Caco-2 (cell line): ENCODE measurements around the gene UBTD1. TPM values are rescaled to one million over a fixed set of nuclear protein-coding genes. Genes with fewer than 3 reads are reported as not detected.

Experiments
- BruUV-seq: library from RNA; stranded (reverse); fragments of 400-500 nt; replicated peaks from 2 replicates; lab custom pipeline; 2021; lab: Mats Ljungman, UMichigan
- CTCF ChIA-PET: fragments of 300-600 bp; sonication (Branson Sonifier 250); formaldehyde crosslinking; loops from one replicate; lab custom pipeline; 2022; ENCODE audit warnings: antibody characterized with exemption; lab: Charles Lee
- POLR2A ChIA-PET: fragments of 300-600 bp; sonication (Branson Sonifier 250); formaldehyde crosslinking; loops from one replicate; lab custom pipeline; 2022; ENCODE audit warnings: antibody characterized with exemption; lab: Charles Lee
- DNase-seq, 2 experiments: peaks; one replicate each; pipeline versions ENCODE4 v3.0.0 to v3.0.0-alpha.2; 2020 to 2022
- H3K27me3 ChIP-seq: replicated peaks from 2 replicates; pipeline ENCODE4 v1.6.0; 2011; ENCODE audit warnings: low read length; ENCODE audit not compliant: control insufficient read depth, insufficient read depth
- H3K36me3 ChIP-seq: 2 replicates; pipeline ENCODE4 v1.5.1; 2011; ENCODE audit warnings: low read length; ENCODE audit not compliant: control insufficient read depth, insufficient read depth
- H3K4me1 ChIP-seq: fragments of 250-450 bp; sonication (Bioruptor Pico); 2 replicates; pipeline ENCODE4 v1.5.1; 2020; ENCODE audit warnings: mild to moderate bottlenecking
- H3K4me3 ChIP-seq: 2 replicates; pipeline ENCODE4 v1.5.1; 2011; ENCODE audit warnings: low read depth, mild to moderate bottlenecking, control low read depth, low read length
- H3K9me3 ChIP-seq: fragments of 250-450 bp; sonication (Bioruptor Pico); 2 replicates; pipeline ENCODE4 v1.5.1; 2020; ENCODE audit warnings: mild to moderate bottlenecking, moderate library complexity
- H3K27ac Mint-ChIP-seq: one replicate; pipeline ENCODE4 v1.8.0; 2022; ENCODE audit warnings: mixed read lengths; ENCODE audit not compliant: unreplicated experiment
- H3K27me3 Mint-ChIP-seq: one replicate; pipeline ENCODE4 v1.8.0; 2022; ENCODE audit warnings: mixed read lengths; ENCODE audit not compliant: insufficient read depth, unreplicated experiment
- H3K36me3 Mint-ChIP-seq: one replicate; pipeline ENCODE4 v1.8.0; 2022; ENCODE audit warnings: mild to moderate bottlenecking, mixed read lengths; ENCODE audit not compliant: insufficient read depth, unreplicated experiment
- H3K4me1 Mint-ChIP-seq: one replicate; pipeline ENCODE4 v1.8.0; 2022; ENCODE audit warnings: low read depth, mixed read lengths; ENCODE audit not compliant: unreplicated experiment
- H3K4me3 Mint-ChIP-seq: one replicate; pipeline ENCODE4 v1.8.0; 2022; ENCODE audit warnings: mild to moderate bottlenecking, moderate library complexity, mixed read lengths; ENCODE audit not compliant: unreplicated experiment
- H3K9me3 Mint-ChIP-seq: one replicate; pipeline ENCODE4 v1.8.0; 2022; ENCODE audit warnings: mixed read lengths; ENCODE audit not compliant: unreplicated experiment
- intact Hi-C: fragments of 100-400 bp; cut with micrococcal nuclease; formaldehyde crosslinking; loops from one replicate; pipeline ENCODE4 v1.10.0; 2022; ENCODE audit not compliant: unreplicated experiment
- total RNA-seq: library from RNA; stranded (reverse); gene quantifications from 2 replicates; pipeline ENCODE4 v1.2.3, GENCODE V29; 2022
- TF ChIP-seq, protein P1 (sequence below), 2 experiments: fragments of 200-600 bp in 1 of 2; IDR thresholded peaks; 1 replicate in 1 of 2; 2 replicates in 1 of 2; pipeline versions ENCODE4 v1.5.1 to v1.8.0; 2011 to 2022; ENCODE audit warnings: antibody characterized with exemption in 1 of 2, control low read depth in 1 of 2, inconsistent platforms in 1 of 2, low read depth in 1 of 2, low read length in 1 of 2, mild to moderate bottlenecking in 1 of 2, moderate library complexity in 1 of 2; ENCODE audit not compliant: insufficient read depth in 1 of 2, severe bottlenecking in 1 of 2, unreplicated experiment in 1 of 2

UBTD1 gene
- total RNA-seq, 1 experiment from 2014 or later = 11.4 TPM

DNA sequence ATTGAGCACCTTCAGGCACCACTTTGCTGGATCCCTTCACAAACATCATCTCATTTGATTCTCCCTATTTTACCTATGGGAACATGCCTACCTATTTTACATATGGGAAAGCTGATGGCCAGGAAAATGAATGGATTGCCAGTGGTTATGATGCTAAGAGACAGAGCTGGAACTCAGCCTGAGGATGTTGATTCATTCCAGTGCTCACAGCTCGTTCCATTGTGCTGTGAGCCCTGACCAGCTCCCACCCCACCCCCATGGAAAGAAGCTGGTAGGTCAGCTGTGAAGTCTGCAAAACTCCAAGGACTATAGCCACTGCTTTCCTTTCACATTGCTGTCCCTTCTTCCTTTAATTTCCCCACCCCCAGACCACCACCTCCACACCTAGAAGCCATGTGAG lies 9.6 kb downstream of the UBTD1 start:
- CTCF ChIA-PET = no interaction called here

DNA sequence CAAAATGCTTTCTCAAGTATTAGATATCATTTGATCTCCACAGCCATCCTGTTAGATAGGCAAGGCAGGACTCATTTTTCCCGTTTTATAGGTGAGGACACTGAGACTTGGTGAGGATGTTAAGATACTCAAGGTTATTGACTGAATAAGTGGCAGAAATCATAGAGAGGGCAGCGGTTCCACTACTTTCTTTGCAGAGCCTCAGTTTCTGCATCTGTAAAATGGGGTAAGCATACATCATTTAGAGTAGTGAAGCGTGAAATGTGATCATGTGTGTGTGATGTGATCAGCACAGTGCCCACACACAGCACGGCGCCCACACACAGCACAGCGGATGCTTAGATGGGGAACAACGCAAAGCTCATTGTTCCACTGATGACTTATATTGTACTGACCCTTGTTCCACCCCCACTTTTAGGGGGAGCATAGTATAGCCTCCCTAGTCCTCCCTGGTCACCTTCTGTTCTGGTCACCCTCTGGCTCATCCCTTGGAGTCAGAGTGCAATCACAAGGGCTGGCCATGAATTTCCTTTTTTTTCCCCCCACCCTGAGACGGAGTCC lies 10.5 kb downstream of the UBTD1 start:
- ChIA-PET CTCF (no interaction called here), POLR2A (no interaction called here)
- H3K9me3 ChIP-seq = no peaks in the 10 kb centered on the region
- DNase-seq = no peak
- TF ChIP-seq, protein P1, sequence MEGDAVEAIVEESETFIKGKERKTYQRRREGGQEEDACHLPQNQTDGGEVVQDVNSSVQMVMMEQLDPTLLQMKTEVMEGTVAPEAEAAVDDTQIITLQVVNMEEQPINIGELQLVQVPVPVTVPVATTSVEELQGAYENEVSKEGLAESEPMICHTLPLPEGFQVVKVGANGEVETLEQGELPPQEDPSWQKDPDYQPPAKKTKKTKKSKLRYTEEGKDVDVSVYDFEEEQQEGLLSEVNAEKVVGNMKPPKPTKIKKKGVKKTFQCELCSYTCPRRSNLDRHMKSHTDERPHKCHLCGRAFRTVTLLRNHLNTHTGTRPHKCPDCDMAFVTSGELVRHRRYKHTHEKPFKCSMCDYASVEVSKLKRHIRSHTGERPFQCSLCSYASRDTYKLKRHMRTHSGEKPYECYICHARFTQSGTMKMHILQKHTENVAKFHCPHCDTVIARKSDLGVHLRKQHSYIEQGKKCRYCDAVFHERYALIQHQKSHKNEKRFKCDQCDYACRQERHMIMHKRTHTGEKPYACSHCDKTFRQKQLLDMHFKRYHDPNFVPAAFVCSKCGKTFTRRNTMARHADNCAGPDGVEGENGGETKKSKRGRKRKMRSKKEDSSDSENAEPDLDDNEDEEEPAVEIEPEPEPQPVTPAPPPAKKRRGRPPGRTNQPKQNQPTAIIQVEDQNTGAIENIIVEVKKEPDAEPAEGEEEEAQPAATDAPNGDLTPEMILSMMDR (IDR thresholded peaks at IDR 0.05; ENCODE audit: insufficient read depth in 1 of 2, low read depth in 1 of 2, low read length in 1 of 2, severe bottlenecking in 1 of 2, unreplicated experiment in 1 of 2) = no peak
- Mint-ChIP-seq H3K4me3 (no peak overlapping the region), H3K27ac (no peak overlapping the region), H3K27me3 (no peaks in the 10 kb centered on the region), H3K4me1 (no peaks in the 10 kb centered on the region), H3K9me3 (no peaks in the 10 kb centered on the region), H3K36me3 (no peaks in the 10 kb centered on the region)
- H3K4me1 ChIP-seq = no peaks in the 10 kb centered on the region
- no peaks in the 10 kb centered on the region for H3K36me3 ChIP-seq
- intact Hi-C loops = no loop called here
- no peaks in the 10 kb centered on the region for H3K27me3 ChIP-seq
- BruUV-seq = no TSS peak
- no peak overlapping the region for H3K4me3 ChIP-seq

More for the DNA sequence above, 9.6 kb downstream of the UBTD1 start:
- intact Hi-C loops = no loop called here
- H3K4me3 ChIP-seq = no peak overlapping the region
- POLR2A ChIA-PET = no interaction called here
- H3K9me3 Mint-ChIP-seq = no peaks in the 10 kb centered on the region
- H3K4me1 ChIP-seq = no peaks in the 10 kb centered on the region
- no peaks in the 10 kb centered on the region for H3K27me3 ChIP-seq
- no peak overlapping the region for H3K4me3 Mint-ChIP-seq
- H3K36me3 ChIP-seq = no peaks in the 10 kb centered on the region
- H3K36me3 Mint-ChIP-seq = no peaks in the 10 kb centered on the region
- BruUV-seq = no TSS peak
- H3K27me3 Mint-ChIP-seq = no peaks in the 10 kb centered on the region
- TF ChIP-seq, protein P1 (IDR thresholded peaks at IDR 0.05; ENCODE audit: insufficient read depth in 1 of 2, low read depth in 1 of 2, low read length in 1 of 2, severe bottlenecking in 1 of 2, unreplicated experiment in 1 of 2) = no peak
- no peak overlapping the region for H3K27ac Mint-ChIP-seq
- no peaks in the 10 kb centered on the region for H3K4me1 Mint-ChIP-seq
- H3K9me3 ChIP-seq = no peaks in the 10 kb centered on the region
- no peak for DNase-seq

DNA sequence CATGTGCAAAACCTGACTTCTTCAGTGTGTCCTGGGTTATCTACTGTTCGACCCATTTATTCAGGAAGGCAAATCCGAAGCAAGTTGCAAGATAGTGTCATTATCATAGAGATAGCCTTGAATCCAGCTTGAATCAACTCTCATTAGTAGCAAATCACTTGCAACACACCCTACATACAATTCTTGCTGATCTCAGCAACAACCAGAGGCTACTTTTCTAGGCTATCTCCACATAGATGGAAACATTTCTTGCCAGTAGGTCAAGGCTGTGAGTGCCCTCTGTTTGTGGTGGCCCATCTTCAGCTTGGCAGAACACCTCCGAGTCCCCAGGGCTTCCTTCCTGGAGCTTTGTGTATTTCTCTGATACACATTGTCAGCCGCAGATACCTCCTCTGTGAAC lies 12.0 kb downstream of the UBTD1 start:
- Histone ChIP-seq H3K4me3 (no peak overlapping the region), H3K9me3 (no peaks in the 10 kb centered on the region), H3K36me3 (no peaks in the 10 kb centered on the region), H3K4me1 (no peaks in the 10 kb centered on the region), H3K27me3 (no peaks in the 10 kb centered on the region)
- TF ChIP-seq, protein P1 (IDR thresholded peaks at IDR 0.05; ENCODE audit: insufficient read depth in 1 of 2, low read depth in 1 of 2, low read length in 1 of 2, severe bottlenecking in 1 of 2, unreplicated experiment in 1 of 2) = no peak
- ChIA-PET POLR2A (no interaction called here), CTCF (no interaction called here)
- Mint-ChIP-seq H3K9me3 (no peaks in the 10 kb centered on the region), H3K4me1 (no peaks in the 10 kb centered on the region), H3K36me3 (no peaks in the 10 kb centered on the region), H3K27me3 (no peaks in the 10 kb centered on the region), H3K27ac (no peak overlapping the region), H3K4me3 (no peak overlapping the region)
- intact Hi-C loops = no loop called here
- no peak for DNase-seq
- no TSS peak for BruUV-seq
